Measurements from ENCODE around the gene DIO2. TPM values are rescaled to one million over a fixed set of nuclear protein-coding genes. Genes with fewer than 3 reads are reported as not detected.

The DIO2 gene
- total RNA-seq, 2 experiments from 2014 or later: not detected

DNA sequence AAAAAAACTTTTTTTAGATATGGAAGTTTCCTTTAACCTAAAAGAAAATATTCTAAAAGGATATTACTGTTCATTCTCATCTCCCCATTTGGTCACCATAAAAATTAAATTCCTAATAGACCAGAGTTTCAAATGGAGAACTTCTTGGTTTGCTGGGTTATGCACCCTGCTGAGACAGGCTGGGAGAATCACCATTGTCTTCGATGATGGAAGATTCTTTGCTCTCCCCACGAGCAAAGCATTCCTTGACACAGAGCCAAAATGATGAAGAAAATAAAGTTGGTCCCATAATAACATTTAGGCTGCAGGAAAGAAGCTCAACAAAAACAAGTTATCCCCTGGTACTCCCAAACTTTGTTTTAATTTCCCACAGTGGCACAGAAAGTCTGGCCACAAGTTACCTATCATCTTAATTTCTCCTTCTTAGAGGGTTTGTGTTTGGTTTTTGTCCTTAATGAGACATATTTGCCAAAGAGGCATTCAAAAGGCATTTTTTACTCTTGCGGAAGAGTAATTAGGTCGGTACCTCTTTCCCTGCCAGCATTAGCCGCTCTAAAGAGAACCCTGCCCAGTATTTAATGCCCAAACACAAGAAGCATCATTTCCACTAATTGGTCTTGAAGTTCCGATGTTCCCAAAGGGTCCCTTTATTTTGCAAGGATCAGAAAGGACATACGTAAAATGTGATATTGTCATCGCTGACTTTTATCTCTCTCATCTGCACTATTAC, 4.8 kb downstream of the DIO2 start:
- Mint-ChIP-seq H3K4me1 (no peaks in the 10 kb centered on the region), H3K36me3 (ENCODE audit: low read depth) (no peaks in the 10 kb centered on the region), H3K27ac (no peak overlapping the region), H3K9me3 (no peaks in the 10 kb centered on the region), H3K27me3 (no peaks in the 10 kb centered on the region), H3K4me3 (no peak overlapping the region)
- DNase-seq: no peak
- POLR2A ChIA-PET: no interaction called here
- CTCF ChIA-PET: no interaction called here

- Mint-ChIP-seq H3K4me3 (no peak overlapping the region), H3K36me3 (ENCODE audit: low read depth) (no peaks in the 10 kb centered on the region), H3K27ac (no peak overlapping the region), H3K27me3 (no peaks in the 10 kb centered on the region), H3K9me3 (no peaks in the 10 kb centered on the region), H3K4me1 (no peaks in the 10 kb centered on the region)
- DNase-seq: peak; percentile 15
- CTCF ChIA-PET: no interaction called here
- POLR2A ChIA-PET: no interaction called here
Measured at GRCh38 chr14:80202888-80203562, 8.3 kb downstream of the DIO2 start.

- no peaks in the 10 kb centered on the region for H3K9me3 Mint-ChIP-seq
- CTCF ChIA-PET: interaction anchor here (0.6 kb wide), 1 partner anchor 303 kb away, joined by 3 read pairs; no protein-coding TSS in a partner anchor
- no peak overlapping the region for H3K27ac Mint-ChIP-seq
- no peak overlapping the region for H3K4me3 Mint-ChIP-seq
- DNase-seq: no peak
- no peaks in the 10 kb centered on the region for H3K4me1 Mint-ChIP-seq
- H3K36me3 Mint-ChIP-seq (ENCODE audit: low read depth): no peaks in the 10 kb centered on the region
- H3K27me3 Mint-ChIP-seq: no peaks in the 10 kb centered on the region
- POLR2A ChIA-PET: no interaction called here
Measured at GRCh38 chr14:80200093-80200492, 11.2 kb downstream of the DIO2 start.

DNA sequence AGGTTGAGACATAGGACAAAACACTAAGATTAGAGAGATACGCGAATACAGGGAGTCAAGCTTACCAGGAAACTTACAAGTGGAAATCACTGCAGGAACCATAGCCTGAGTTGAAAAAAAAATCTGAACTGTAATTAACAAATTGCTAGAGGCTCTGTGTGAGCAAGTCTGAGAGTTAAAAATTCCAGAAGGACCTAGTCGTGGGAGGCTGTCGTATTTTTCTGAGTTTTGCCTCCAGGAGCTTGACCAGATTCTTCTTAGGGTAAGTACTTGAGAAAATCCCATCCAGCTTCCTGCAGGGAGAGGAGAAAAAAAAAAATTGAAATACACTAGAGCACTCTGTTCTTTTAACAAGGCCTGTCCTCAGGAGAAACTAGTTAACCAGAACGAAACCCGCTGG, 22.7 kb downstream of the DIO2 start:
- no peak for DNase-seq
- no peaks in the 10 kb centered on the region for H3K27me3 Mint-ChIP-seq
- H3K9me3 Mint-ChIP-seq: peaks cover 2% of the 10 kb centered on the region
- no peak overlapping the region for H3K27ac Mint-ChIP-seq
- CTCF ChIA-PET: no interaction called here
- no peaks in the 10 kb centered on the region for H3K4me1 Mint-ChIP-seq
- H3K36me3 Mint-ChIP-seq (ENCODE audit: low read depth): no peaks in the 10 kb centered on the region
- no peak overlapping the region for H3K4me3 Mint-ChIP-seq
- POLR2A ChIA-PET: no interaction called here

DNA sequence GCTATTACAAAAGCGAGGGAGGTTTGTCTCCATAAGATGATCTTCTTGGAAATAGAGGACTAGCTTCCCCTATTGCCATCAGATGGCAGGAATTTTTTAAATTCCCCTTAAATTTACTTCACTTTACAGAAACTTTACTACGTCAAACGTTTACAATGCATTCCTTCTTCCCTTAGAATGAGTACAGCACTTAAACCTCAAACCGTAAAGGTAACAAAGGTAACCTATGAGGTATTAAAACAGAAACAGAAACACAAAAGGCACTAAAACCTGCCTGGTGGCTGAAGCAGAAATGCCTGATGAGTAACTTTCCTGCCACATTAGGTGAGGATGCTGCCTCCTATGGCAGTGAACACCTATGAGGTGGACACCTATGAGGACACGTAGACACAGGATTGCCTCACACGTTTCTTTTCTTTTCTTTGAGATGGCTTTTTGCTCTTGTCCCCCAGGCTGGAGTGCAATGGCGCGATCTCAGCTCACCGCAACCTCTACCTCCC, 25.0 kb downstream of the DIO2 start:
- no peak for DNase-seq
- Mint-ChIP-seq H3K9me3 (peaks cover 2% of the 10 kb centered on the region), H3K4me1 (no peaks in the 10 kb centered on the region), H3K4me3 (no peak overlapping the region), H3K27ac (no peak overlapping the region), H3K36me3 (ENCODE audit: low read depth) (no peaks in the 10 kb centered on the region), H3K27me3 (no peaks in the 10 kb centered on the region)
- ChIA-PET CTCF (no interaction called here), POLR2A (no interaction called here)

DNA sequence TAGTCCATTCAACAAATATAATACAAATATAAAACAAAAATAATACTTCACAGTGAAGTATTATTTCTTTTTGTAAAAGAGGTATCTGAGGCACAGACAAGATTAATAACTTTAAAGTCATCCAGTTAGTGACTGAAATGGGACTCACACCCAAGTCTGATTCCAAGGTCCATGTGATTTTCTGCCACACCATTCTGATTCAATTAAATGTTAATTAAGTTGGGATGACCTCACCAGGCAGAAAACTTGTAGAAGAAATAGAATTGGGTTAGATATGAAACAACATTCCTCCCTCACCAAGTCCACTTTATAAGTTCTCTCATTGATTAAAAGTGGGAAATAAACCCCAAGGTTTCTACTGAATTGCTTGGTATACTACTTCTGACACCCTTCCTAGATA, 34.4 kb downstream of the DIO2 start:
- Mint-ChIP-seq H3K27ac (no peak overlapping the region), H3K9me3 (no peaks in the 10 kb centered on the region), H3K27me3 (no peaks in the 10 kb centered on the region), H3K4me3 (no peak overlapping the region), H3K4me1 (no peaks in the 10 kb centered on the region), H3K36me3 (ENCODE audit: low read depth) (no peaks in the 10 kb centered on the region)
- DNase-seq: no peak
- CTCF ChIA-PET: no interaction called here
- POLR2A ChIA-PET: no interaction called here

- H3K36me3 Mint-ChIP-seq (ENCODE audit: low read depth): no peaks in the 10 kb centered on the region
Measured at GRCh38 chr14:80172375-80173051, 38.8 kb downstream of the DIO2 start.

DNA sequence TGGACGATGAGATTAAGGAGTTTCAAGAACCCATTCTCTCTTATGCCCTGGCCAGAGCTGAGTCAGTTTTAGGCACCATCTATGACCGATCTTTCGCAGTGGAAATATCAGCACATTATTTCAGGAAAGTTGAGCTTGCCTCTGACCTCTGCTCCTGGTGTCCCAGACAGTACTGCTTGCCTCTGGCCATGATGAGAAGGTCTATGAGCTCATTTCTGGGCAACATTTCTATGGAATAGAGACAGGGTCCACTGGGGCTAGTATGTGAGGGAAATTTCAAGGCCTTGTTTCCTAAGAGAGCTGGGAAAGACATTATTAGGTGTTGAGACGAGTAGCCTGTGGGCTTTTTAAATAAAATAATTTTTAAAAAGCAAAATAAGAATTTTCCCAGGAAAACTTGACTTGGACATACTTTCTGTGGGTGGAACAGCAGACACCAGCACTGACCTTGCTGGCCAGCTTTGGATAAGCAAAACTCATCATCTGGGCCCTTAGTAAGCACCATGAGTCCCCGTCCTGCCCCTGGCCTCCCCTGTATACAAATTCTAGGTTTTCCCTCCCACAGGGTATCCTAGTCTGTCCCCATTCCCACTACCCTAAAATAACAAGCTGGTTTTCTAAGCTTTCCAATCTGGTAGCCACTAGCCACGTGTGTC, 43.4 kb downstream of the DIO2 start:
- Mint-ChIP-seq H3K9me3 (no peaks in the 10 kb centered on the region), H3K4me1 (no peaks in the 10 kb centered on the region), H3K27ac (no peak overlapping the region), H3K36me3 (ENCODE audit: low read depth) (no peaks in the 10 kb centered on the region), H3K4me3 (no peak overlapping the region), H3K27me3 (no peaks in the 10 kb centered on the region)
- ChIA-PET CTCF (no interaction called here), POLR2A (no interaction called here)
- no peak for DNase-seq

More at GRCh38 chr14:80172375-80173051, 38.8 kb downstream of the DIO2 start:
- no peaks in the 10 kb centered on the region for H3K9me3 Mint-ChIP-seq
- H3K27ac Mint-ChIP-seq: no peak overlapping the region
- no peaks in the 10 kb centered on the region for H3K4me1 Mint-ChIP-seq
- no peak overlapping the region for H3K4me3 Mint-ChIP-seq
- CTCF ChIA-PET: no interaction called here
- no peak for DNase-seq
- H3K27me3 Mint-ChIP-seq: no peaks in the 10 kb centered on the region
- POLR2A ChIA-PET: no interaction called here

- Mint-ChIP-seq H3K9me3 (no peaks in the 10 kb centered on the region), H3K27ac (no peak overlapping the region), H3K36me3 (ENCODE audit: low read depth) (no peaks in the 10 kb centered on the region), H3K27me3 (no peaks in the 10 kb centered on the region), H3K4me1 (no peaks in the 10 kb centered on the region), H3K4me3 (no peak overlapping the region)
- DNase-seq: no peak
- POLR2A ChIA-PET: no interaction called here
- CTCF ChIA-PET: no interaction called here
Measured at GRCh38 chr14:80164991-80165721, 46.1 kb downstream of the DIO2 start.

DNA sequence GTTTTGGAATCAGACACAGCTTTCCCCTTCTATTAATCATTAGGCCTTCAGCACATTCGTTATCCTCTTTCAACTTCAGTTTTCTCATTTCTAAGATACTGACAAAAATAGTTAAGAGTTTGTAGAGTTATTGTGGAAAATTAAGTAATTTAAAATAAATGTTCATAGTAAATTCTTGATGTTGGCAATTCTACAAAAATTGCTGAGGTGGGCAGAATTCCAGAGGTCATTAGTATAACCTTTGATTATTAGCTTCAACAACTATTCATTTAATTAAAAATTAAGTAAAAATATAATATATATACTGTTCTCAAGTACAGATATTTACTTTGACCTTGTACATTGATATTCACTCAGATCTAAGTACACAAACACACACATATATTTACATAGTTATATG, 58.5 kb downstream of the DIO2 start:
- no peaks in the 10 kb centered on the region for H3K9me3 Mint-ChIP-seq
- no peak for DNase-seq
- H3K4me1 Mint-ChIP-seq: no peaks in the 10 kb centered on the region
- H3K4me3 Mint-ChIP-seq: no peak overlapping the region
- H3K27me3 Mint-ChIP-seq: no peaks in the 10 kb centered on the region
- H3K36me3 Mint-ChIP-seq (ENCODE audit: low read depth): no peaks in the 10 kb centered on the region
- H3K27ac Mint-ChIP-seq: no peak overlapping the region
- ChIA-PET CTCF (no interaction called here), POLR2A (no interaction called here)

DNA sequence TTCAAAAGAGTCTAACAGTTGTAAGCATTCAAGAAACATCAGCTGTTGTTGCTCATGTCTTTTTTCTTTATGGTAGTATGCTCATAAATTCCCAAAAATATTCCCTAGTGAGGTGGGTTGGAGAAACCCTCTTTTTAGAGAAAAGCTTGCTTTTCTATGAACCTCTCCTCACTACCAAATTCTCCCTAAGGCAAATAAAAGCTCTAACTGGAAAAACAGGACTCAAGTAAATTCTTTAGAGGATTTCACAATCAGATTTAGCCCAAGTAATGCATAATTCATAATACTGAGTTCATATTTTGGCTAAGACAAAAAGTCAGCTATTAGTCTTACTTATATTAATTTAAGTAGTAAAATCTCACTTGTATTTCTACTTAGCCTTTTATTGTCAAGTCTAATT, 59.1 kb downstream of the DIO2 start:
- CTCF ChIA-PET: no interaction called here

GRCh38 chr14:80150301-80150700, 61.0 kb downstream of the DIO2 start:
- ChIA-PET POLR2A (no interaction called here), CTCF (no interaction called here)
- no peak overlapping the region for H3K27ac Mint-ChIP-seq
- H3K9me3 Mint-ChIP-seq: peaks cover 2% of the 10 kb centered on the region
- H3K27me3 Mint-ChIP-seq: no peaks in the 10 kb centered on the region
- DNase-seq: no peak
- no peak overlapping the region for H3K4me3 Mint-ChIP-seq
- no peaks in the 10 kb centered on the region for H3K36me3 Mint-ChIP-seq (ENCODE audit: low read depth)
- H3K4me1 Mint-ChIP-seq: no peaks in the 10 kb centered on the region

More for the DNA sequence above, 59.1 kb downstream of the DIO2 start:
- Mint-ChIP-seq H3K9me3 (no peaks in the 10 kb centered on the region), H3K27me3 (no peaks in the 10 kb centered on the region), H3K4me3 (no peak overlapping the region), H3K36me3 (ENCODE audit: low read depth) (no peaks in the 10 kb centered on the region), H3K27ac (no peak overlapping the region), H3K4me1 (no peaks in the 10 kb centered on the region)
- POLR2A ChIA-PET: no interaction called here
- DNase-seq: no peak
